Body of pancreas (tissue), 4 donors: ENCODE results near the gene ACTR3. TPM values are rescaled to one million over a fixed set of nuclear protein-coding genes. Genes with fewer than 3 reads are reported as not detected.

Source experiments
- ATAC-seq: fragments of 150-250 bp; one replicate; pipeline ENCODE4 v1.9.1; 2016
- DNase-seq, 4 donors: peaks; one replicate each; pipeline ENCODE4 v3.0.0-alpha.2; 2019
- H3K27ac ChIP-seq, 4 donors: fragments of 200-600 bp; sonication (generic); 1 replicate in 3 of 4; 2 replicates in 1 of 4; pipeline versions ENCODE4 v1.5.1 to v1.6.1; 2016 to 2019; ENCODE audit warnings: mild to moderate bottlenecking in 1 of 4, mixed read lengths in 1 of 4, moderate library complexity in 1 of 4
- H3K27me3 ChIP-seq, 2 donors: fragments of 200-600 bp; sonication (generic); one replicate each; pipeline ENCODE4 v1.6.0; 2016; ENCODE audit warnings: mild to moderate bottlenecking in 1 of 2
- H3K36me3 ChIP-seq, 2 donors: fragments of 200-600 bp; sonication (generic); replicated peaks in 1 of 2; 2 replicates each; pipeline ENCODE4 v1.5.1; 2016; ENCODE audit warnings: low read depth in 2 of 2; ENCODE audit not compliant: insufficient read depth in 1 of 2
- H3K4me1 ChIP-seq: fragments of 200-600 bp; sonication (generic); one replicate; pipeline ENCODE4 v1.6.0; 2016
- H3K4me3 ChIP-seq, 2 donors: fragments of 200-600 bp; sonication (generic); 1 replicate in 1 of 2; 2 replicates in 1 of 2; pipeline ENCODE4 v1.5.1; 2016 to 2019
- H3K9me3 ChIP-seq, 3 donors: fragments of 200-600 bp; sonication (generic); 1 replicate in 2 of 3; 2 replicates in 1 of 3; pipeline ENCODE4 v1.5.1; 2016
- CTCF ChIP-seq, 7 experiments: fragments of 450-650 bp in 4 of 7; fragments of 200-600 bp in 3 of 7; sonication (generic) in 3 of 7; IDR thresholded peaks; one replicate each; pipeline ENCODE4 v1.5.1; 2016 to 2019; ENCODE audit warnings: antibody characterized with exemption in 7 of 7
- POLR2A ChIP-seq, 3 donors: fragments of 450-650 bp; IDR thresholded peaks; one replicate each; pipeline ENCODE4 v1.6.1; 2016; ENCODE audit warnings: antibody characterized with exemption in 3 of 3, mild to moderate bottlenecking in 2 of 3
- WGBS, 2 donors: methylation state at CpG; one replicate each; pipeline ENCODE4 v1.1.5; 2017; 5-methylcytosine and 5-hydroxymethylcytosine counted together
- intact Hi-C: fragments of 100-400 bp; cut with DNase I; formaldehyde crosslinking; loops from one replicate; pipeline ENCODE4 v1.15.1; 2023
- total RNA-seq, 2 donors: library from RNA; depleted of rRNA; stranded (reverse); fragments of >200 nt; gene quantifications; one replicate each; pipeline ENCODE4 v1.1.0, GENCODE V29; 2016

ACTR3 gene
- total RNA-seq, 2 donors from 2014 or later: 35.9 to 43.8 TPM

DNA sequence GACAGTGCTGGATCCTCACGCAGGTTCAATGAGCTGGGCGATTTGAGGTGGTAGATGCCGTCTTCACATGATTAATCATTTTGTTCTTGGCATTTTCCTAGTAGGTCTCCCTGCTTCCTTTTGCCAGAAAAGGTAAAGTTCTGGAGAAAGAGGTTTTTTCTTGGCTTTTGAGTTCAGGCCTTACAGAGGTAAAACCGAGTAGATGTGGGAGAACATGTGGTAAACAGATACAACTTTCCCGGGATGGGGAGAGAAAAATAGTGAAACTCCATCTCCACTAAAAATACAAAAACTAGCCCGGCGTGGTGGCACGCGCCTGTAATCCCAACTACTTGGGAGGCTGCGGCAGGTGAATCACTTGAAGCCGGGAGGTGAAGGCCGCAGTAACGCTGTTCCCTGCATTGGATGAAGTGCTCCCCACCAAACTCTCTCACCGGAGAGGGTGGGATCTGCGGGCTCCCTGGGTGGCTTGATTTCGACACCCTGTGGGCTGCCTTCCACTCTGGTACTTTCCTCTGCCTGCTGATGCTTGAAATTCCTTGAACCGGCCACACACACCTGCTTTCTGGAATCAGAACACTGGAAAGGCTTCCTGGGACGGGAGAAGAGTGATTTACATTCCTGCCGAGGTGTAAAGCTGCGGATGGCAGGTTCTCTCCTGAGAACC, 88.8 kb downstream of the ACTR3 start:
- Histone ChIP-seq H3K4me3 (no peak overlapping the region), H3K36me3 (no peaks in the 10 kb centered on the region), H3K27ac (peak overlapping the region; percentile 59 to 89 (median 80)), H3K9me3 (no peaks in the 10 kb centered on the region), H3K4me1 (peaks cover 19% of the 10 kb centered on the region), H3K27me3 (no peaks in the 10 kb centered on the region)
- DNase-seq: peak; percentile 29 to 47 (median 40)
- intact Hi-C loops: no loop called here
- TF ChIP-seq POLR2A (IDR thresholded peaks at IDR 0.05) (no peak), CTCF (IDR thresholded peaks at IDR 0.05) (no peak)
- 60 to 70% methylated on average over 20 of the region's 20 CpGs for WGBS, 2 donors
- ATAC-seq: peak; percentile 27

DNA sequence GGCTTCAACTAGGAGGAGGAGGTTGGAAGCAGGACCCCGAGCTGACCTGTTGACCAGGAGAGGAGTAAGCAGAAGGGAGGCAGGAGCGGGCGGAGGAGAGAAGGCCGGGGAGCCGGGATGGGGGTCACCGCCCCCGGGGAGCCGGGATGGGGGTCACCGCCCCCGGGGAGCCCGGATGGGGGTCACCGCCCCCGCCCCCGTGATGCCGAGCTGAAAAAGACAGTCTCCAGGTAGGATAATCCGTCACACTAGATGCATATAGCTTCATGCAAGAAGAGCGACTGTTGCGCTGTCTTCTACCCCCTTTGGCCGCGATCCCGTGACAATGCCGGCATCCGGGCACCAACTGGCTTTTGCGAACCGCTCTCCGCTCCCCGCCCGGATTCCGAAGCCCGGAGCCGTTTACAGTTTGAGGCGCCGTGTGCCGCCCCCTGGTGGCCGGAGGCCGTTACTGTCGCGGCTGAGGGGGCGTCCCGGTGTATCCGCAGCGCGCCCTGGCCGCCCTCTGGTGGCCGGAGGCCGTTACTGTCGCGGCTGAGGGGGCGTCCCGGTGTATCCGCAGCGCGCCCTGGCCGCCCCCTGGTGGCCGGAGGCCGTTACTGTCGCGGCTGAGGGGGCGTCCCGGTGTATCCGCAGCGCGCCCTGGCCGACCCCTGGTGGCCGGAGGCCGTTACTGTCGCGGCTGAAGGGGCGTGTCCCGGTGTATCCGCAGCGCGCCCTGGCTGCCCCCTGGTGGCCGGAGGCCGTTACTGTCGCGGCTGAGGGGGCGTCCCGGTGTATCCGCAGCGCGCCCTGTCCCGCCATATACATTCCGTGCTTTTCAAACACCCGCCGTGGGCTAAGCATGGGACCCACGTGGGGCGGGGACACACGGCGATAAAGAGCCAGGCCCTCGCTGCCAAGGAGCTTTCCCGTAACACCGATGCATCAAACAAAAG, 89.6 kb downstream of the ACTR3 start:
- no peaks in the 10 kb centered on the region for H3K36me3 ChIP-seq
- TF ChIP-seq CTCF (IDR thresholded peaks at IDR 0.05) (peak in 3 of 7 experiments; percentile 13 to 32 (median 31)), POLR2A (IDR thresholded peaks at IDR 0.05) (no peak)
- H3K27ac ChIP-seq: peak overlapping the region; percentile 59 to 89 (median 80)
- no peaks in the 10 kb centered on the region for H3K9me3 ChIP-seq
- DNase-seq (peak in 1 of 4 donors; percentile 33), ATAC-seq (no peak)
- no peaks in the 10 kb centered on the region for H3K27me3 ChIP-seq
- peaks cover 19% of the 10 kb centered on the region for H3K4me1 ChIP-seq
- intact Hi-C loops: no loop called here
- WGBS, 2 donors: 71 to 87% methylated on average over 60 to 76 of the region's 93 CpGs
- H3K4me3 ChIP-seq: no peak overlapping the region

DNA sequence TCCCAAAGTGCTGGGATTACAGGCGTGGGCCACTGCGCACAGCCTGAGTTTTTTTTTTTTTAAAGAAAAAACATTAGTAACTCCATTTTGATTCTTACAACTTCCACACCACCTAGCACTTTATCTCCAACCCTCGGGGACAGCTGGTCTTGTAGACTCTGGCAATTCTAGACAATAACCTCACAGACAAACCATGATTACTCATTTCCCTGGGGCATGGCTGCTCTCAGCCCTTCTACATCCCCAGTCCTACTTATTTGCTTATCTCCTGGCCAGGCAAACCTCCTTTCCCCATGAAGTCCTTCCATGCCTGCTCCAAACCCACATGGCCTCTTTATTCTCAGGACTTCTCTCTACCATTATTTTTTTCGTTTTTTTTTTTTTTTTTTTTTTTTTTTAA, 91.1 kb downstream of the ACTR3 start:
- Histone ChIP-seq H3K27me3 (no peaks in the 10 kb centered on the region), H3K4me3 (no peak overlapping the region), H3K27ac (no peak overlapping the region), H3K9me3 (no peaks in the 10 kb centered on the region), H3K4me1 (peaks cover 19% of the 10 kb centered on the region), H3K36me3 (no peaks in the 10 kb centered on the region)
- DNase-seq (no peak), ATAC-seq (no peak)
- intact Hi-C loops: no loop called here
- WGBS, 2 donors: 55 to 80% methylated on average over 4 of the region's 4 CpGs
- TF ChIP-seq POLR2A (IDR thresholded peaks at IDR 0.05) (no peak), CTCF (IDR thresholded peaks at IDR 0.05) (no peak)

DNA sequence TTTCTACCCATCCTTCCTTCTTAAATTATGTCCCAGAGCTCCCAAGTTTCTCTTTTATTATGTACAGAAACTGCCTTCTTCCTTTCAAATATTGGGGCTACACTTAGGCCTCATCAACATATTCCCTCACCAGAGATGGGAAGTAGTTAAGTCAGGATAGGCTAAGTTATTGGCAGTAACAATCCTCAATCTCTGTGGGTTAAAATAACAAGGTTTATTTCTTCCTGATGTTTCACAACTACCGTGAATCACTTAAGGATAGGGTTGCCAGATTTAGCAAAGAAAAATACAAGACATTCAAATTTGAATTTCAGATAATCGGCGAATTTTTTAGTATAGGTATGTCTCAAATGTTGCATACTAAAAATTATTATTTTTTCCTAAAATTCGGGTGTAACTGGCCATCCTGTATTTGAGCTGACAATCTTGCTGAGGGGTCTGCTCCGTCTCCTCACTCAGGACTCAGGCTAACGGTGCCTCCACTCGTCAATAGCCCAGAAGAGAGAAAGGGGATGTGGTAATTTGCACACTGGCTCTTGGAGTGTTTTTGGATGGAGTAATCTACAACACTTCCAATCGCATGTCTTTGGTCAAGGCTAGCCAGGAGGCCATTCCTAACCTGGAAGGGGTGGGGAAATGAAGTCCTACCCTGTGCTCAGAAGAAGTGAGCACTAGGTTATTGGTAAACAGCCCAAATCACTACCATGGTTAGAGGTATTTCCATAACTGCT, 91.7 kb downstream of the ACTR3 start:
- Histone ChIP-seq H3K27ac (no peak overlapping the region), H3K9me3 (no peaks in the 10 kb centered on the region), H3K4me3 (no peak overlapping the region), H3K27me3 (no peaks in the 10 kb centered on the region), H3K4me1 (peaks cover 19% of the 10 kb centered on the region), H3K36me3 (no peaks in the 10 kb centered on the region)
- DNase-seq (no peak), ATAC-seq (no peak)
- no peak for TF ChIP-seq CTCF (IDR thresholded peaks at IDR 0.05)
- intact Hi-C loops: no loop called here
- WGBS, 2 donors: 88 to 91% methylated on average over 8 of the region's 8 CpGs
